Esophagus squamous epithelium (tissue), 5 donors: Measurements from ENCODE around the gene PPP2R3B. TPM values are rescaled to one million over a fixed set of nuclear protein-coding genes. Genes with fewer than 3 reads are reported as not detected.

Experiments used
- DNase-seq: peaks from one replicate; lab custom pipeline; 2025; lab: John Stamatoyannopoulos, UW
- H3K27ac ChIP-seq, 4 donors: fragments of 200-600 bp; sonication (generic); one replicate each; pipeline ENCODE4 v1.5.1; 2016 to 2019; ENCODE audit warnings: mild to moderate bottlenecking in 1 of 4
- H3K27me3 ChIP-seq, 4 donors: fragments of 200-600 bp; sonication (generic); 1 replicate in 3 of 4; 2 replicates in 1 of 4; pipeline versions ENCODE4 v1.5.1 to v1.6.0; 2017 to 2021; ENCODE audit warnings: antibody characterized with exemption in 1 of 4
- H3K36me3 ChIP-seq, 3 donors: fragments of 200-600 bp; sonication (generic); one replicate each; pipeline ENCODE4 v1.5.1; 2016 to 2019
- H3K4me1 ChIP-seq, 3 donors: fragments of 200-600 bp; sonication (generic); one replicate each; pipeline ENCODE4 v1.5.1; 2017 to 2019
- H3K4me3 ChIP-seq, 4 donors: fragments of 200-600 bp; sonication (generic); 1 replicate in 3 of 4; 2 replicates in 1 of 4; pipeline ENCODE4 v1.5.1; 2016 to 2019; ENCODE audit warnings: mild to moderate bottlenecking in 2 of 4, moderate library complexity in 1 of 4
- H3K9me3 ChIP-seq, 3 donors: fragments of 200-600 bp; sonication (generic); one replicate each; pipeline ENCODE4 v1.5.1; 2016 to 2019
- POLR2A ChIP-seq, 4 donors: fragments of 450-650 bp; IDR thresholded peaks; one replicate each; pipeline ENCODE4 v1.6.1; 2017; ENCODE audit warnings: antibody characterized with exemption in 4 of 4, mild to moderate bottlenecking in 4 of 4, moderate library complexity in 3 of 4
- WGBS, 2 donors: methylation state at CpG; one replicate each; pipeline ENCODE4 v1.1.5; 2018; 5-methylcytosine and 5-hydroxymethylcytosine counted together
- intact Hi-C: fragments of 100-400 bp; cut with DNase I; formaldehyde crosslinking; loops from one replicate; pipeline ENCODE4 v1.15.0; 2022
- total RNA-seq, 4 donors: library from RNA; depleted of rRNA; stranded (reverse); fragments of >200 nt; gene quantifications; one replicate each; pipeline ENCODE4 v1.1.0, GENCODE V29; 2016
- TF ChIP-seq, protein P1 (sequence below), 6 experiments: fragments of 450-650 bp in 4 of 6; fragments of 200-600 bp in 2 of 6; sonication (generic) in 2 of 6; IDR thresholded peaks; one replicate each; pipeline ENCODE4 v1.5.1; 2016 to 2019; ENCODE audit warnings: antibody characterized with exemption in 6 of 6, mild to moderate bottlenecking in 4 of 6, moderate library complexity in 4 of 6
- donor health status: DM: yes; HTN: yes; CAD: no.

PPP2R3B gene
- total RNA-seq, 4 donors from 2014 or later = 7.9 to 26.1 (median 24.1) TPM

DNA sequence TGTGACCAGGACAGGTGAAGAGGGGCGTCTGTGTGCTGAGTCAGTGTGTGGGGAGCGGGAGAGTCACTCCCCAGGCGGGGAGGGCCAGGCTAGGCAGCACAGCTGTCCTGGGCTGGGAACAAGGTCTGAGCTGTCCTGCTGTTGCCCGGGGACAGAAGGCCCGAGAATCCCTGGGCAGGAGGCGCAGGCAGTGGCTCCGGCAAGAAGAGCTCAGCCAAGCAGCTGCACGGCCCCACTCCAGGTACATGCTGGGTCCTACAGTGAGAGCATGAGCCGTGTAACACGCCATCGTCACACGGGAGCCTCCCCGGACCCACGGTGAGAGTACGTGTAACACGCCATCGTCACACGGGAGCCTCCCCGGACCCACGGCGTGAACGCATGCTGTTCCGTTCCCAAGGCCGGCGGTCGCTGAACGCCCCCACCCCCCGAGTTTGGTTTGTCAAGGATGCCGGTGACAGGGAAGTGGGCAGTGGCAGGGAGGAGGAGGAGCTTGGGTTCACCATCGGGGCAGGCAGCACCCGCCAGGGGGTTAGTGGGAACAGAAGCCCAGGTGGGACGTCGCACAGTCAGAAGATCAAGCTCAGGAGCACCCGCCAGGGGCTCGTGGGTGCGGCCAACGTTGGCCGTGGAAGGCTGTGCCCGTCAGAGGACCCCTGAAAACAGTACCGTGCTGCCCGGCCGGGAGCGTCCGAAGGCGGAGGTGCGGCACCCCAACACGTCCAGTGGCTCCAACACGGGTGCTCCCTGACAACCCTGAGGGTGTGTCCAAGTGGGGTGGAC, 15.6 kb downstream of the PPP2R3B start:
- intact Hi-C loops = no loop called here
- no peak for TF ChIP-seq POLR2A (IDR thresholded peaks at IDR 0.05)
- TF ChIP-seq, protein P1, sequence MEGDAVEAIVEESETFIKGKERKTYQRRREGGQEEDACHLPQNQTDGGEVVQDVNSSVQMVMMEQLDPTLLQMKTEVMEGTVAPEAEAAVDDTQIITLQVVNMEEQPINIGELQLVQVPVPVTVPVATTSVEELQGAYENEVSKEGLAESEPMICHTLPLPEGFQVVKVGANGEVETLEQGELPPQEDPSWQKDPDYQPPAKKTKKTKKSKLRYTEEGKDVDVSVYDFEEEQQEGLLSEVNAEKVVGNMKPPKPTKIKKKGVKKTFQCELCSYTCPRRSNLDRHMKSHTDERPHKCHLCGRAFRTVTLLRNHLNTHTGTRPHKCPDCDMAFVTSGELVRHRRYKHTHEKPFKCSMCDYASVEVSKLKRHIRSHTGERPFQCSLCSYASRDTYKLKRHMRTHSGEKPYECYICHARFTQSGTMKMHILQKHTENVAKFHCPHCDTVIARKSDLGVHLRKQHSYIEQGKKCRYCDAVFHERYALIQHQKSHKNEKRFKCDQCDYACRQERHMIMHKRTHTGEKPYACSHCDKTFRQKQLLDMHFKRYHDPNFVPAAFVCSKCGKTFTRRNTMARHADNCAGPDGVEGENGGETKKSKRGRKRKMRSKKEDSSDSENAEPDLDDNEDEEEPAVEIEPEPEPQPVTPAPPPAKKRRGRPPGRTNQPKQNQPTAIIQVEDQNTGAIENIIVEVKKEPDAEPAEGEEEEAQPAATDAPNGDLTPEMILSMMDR (IDR thresholded peaks at IDR 0.05) = no peak
- Histone ChIP-seq H3K27me3 (peaks cover 0 to 50% (median 0%) of the 10 kb centered on the region in 4 donors), H3K36me3 (no peaks in the 10 kb centered on the region), H3K4me1 (peaks cover 17 to 42% (median 23%) of the 10 kb centered on the region in 3 donors), H3K27ac (no peak overlapping the region), H3K4me3 (no peak overlapping the region), H3K9me3 (no peaks in the 10 kb centered on the region)
- WGBS, 2 donors = 50 to 91% methylated on average over 1 to 13 of the region's 48 CpGs
- DNase-seq = no peak

DNA sequence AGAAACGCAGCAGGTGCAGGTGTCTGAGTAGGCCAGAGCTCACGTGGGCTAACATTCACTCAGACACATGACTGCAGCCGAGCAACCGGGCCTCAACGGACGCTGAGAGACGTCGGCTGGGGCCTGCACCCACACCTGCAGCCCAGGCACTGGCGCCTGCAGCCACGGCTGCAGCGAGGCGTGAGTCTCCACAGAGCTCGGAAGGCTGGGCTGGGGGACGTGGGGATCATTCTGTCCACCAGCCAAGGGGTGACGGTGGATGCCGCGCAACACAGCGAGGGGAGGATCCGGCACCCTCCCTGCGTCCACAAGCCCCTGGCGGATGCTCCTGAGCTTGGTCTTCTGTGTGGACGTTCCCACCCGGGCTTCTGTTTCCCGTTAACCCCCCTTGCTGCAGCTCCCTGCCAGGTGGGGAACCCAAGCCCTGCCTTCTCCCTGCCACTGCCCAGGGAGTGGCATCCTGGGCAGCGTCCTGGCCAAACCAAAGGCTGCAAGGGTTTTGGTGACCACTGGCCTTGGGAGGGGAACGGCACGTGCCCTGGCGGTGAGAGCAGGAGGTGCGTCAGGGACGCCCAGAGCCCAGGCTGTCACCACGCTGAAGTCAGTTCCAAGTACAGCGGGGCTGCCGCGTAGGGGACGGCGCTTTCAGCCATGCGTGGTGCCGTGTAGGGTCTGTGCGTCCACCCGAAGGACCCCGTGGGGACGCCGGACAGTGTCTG, 16.3 kb downstream of the PPP2R3B start:
- no peak for DNase-seq
- Histone ChIP-seq H3K9me3 (no peaks in the 10 kb centered on the region), H3K36me3 (no peaks in the 10 kb centered on the region), H3K4me1 (peaks cover 17 to 35% (median 23%) of the 10 kb centered on the region in 3 donors), H3K27ac (no peak overlapping the region), H3K4me3 (no peak overlapping the region), H3K27me3 (peaks cover 0 to 47% (median 0%) of the 10 kb centered on the region in 4 donors)
- intact Hi-C loops = no loop called here
- WGBS, 2 donors = 79 to 88% methylated on average over 8 to 26 of the region's 43 CpGs
- TF ChIP-seq, protein P1 (IDR thresholded peaks at IDR 0.05) = no peak
- no peak for TF ChIP-seq POLR2A (IDR thresholded peaks at IDR 0.05)

- Histone ChIP-seq H3K36me3 (no peaks in the 10 kb centered on the region), H3K27ac (no peak overlapping the region), H3K4me3 (no peak overlapping the region), H3K27me3 (peaks cover 0 to 40% (median 0%) of the 10 kb centered on the region in 4 donors), H3K9me3 (no peaks in the 10 kb centered on the region), H3K4me1 (peaks cover 15 to 27% (median 18%) of the 10 kb centered on the region in 3 donors)
- intact Hi-C loops = no loop called here
- no peak for TF ChIP-seq POLR2A (IDR thresholded peaks at IDR 0.05)
- TF ChIP-seq, protein P1 (IDR thresholded peaks at IDR 0.05) = no peak
- DNase-seq = no peak
- 93 to 99% methylated on average over 13 to 25 of the region's 34 CpGs for WGBS, 2 donors
Measured at GRCh38 chrX:369563-370101, 17.1 kb downstream of the PPP2R3B start.

GRCh38 chrX:368811-369562, 17.7 kb downstream of the PPP2R3B start:
- H3K9me3 ChIP-seq = no peaks in the 10 kb centered on the region
- H3K4me3 ChIP-seq = no peak overlapping the region
- peaks cover 0 to 33% (median 0%) of the 10 kb centered on the region in 4 donors for H3K27me3 ChIP-seq
- H3K27ac ChIP-seq = no peak overlapping the region
- intact Hi-C loops = no loop called here
- TF ChIP-seq POLR2A (IDR thresholded peaks at IDR 0.05) = no peak
- no peak for DNase-seq
- WGBS, 2 donors = 53 to 61% methylated on average over 11 to 18 of the region's 25 CpGs
- H3K4me1 ChIP-seq = peaks cover 9 to 21% (median 12%) of the 10 kb centered on the region in 3 donors
- H3K36me3 ChIP-seq = peaks cover 0 to 2% (median 0%) of the 10 kb centered on the region in 3 donors

DNA sequence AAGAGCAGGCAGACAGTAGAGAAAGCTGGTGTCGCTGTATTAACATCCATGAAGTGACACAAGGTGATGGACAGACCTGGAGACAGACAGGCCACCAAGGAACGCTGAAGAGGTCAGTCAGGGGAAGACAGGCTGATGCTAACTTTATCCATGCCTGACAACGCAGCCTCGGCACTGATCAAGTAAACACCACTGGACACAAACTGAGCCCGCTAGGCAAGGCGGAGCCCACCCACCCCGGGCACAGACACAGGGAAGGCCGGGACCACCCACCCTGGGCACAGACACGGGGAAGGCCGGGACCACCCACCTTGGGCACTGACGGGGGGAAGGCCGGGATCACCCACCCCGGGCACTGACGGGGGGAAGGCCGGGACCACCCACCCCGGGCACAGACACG, 18.8 kb downstream of the PPP2R3B start:
- no peak overlapping the region for H3K27ac ChIP-seq
- H3K9me3 ChIP-seq = no peaks in the 10 kb centered on the region
- H3K4me3 ChIP-seq = no peak overlapping the region
- H3K36me3 ChIP-seq = peaks cover 0 to 9% (median 0%) of the 10 kb centered on the region in 3 donors
- peaks cover 2 to 12% (median 4%) of the 10 kb centered on the region in 3 donors for H3K4me1 ChIP-seq
- WGBS, 2 donors = 73 to 100% methylated on average over 2 to 4 of the region's 17 CpGs
- TF ChIP-seq POLR2A (IDR thresholded peaks at IDR 0.05) = no peak
- TF ChIP-seq, protein P1 (IDR thresholded peaks at IDR 0.05) = no peak
- intact Hi-C loops = no loop called here
- no peak for DNase-seq
- H3K27me3 ChIP-seq = peaks cover 0 to 22% (median 0%) of the 10 kb centered on the region in 4 donors
